Right hindlimb (tissue), 1 donor: ENCODE measurements around the gene CHST13.
"Not testable (repeated sequence)": the region's sequence is repeated elsewhere in the genome, so short reads cannot be mapped to it uniquely, and the experiment has no call there.

Experiments
- DNase-seq: peaks from one replicate; pipeline ENCODE4 v3.0.0-alpha.2; 2018

The CHST13 gene

DNA sequence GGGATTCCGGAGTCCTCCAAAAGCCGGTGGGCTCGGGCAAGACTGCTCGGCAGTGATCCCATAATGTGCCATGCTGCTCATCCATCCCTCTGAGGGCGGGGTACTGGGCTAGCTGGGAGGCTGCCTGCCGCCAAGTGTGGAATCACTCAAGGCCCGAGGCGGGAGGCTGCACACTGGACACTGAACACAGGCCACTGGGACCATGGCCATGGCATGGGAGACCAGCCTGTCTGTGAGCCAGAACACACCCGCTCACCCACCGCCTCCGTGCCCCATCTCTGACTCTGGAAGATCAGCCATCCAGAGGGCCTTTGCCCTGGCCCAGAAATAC lies 33.4 kb downstream of the CHST13 start:
- DNase-seq, result no peak

DNA sequence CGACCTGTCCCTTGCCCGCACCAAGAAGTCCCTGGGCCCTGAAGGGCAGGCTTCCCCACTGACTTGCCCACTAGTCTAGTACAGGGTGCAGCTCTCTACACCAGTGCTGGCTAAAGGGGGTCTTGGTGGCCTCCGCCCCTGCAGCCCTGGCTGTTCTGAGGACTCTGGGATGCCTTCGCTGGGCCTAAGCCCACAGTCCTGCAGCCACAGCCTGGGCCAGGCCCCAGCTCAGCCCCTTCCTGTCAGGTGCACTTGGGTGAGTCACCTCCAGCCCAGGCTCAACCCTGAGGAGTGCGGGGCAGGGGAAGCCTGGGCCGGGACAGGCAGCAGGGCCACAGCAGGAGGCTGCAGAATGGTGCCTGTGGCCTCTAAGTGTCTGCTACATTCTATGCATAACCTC lies 33.8 kb downstream of the CHST13 start:
- peak; percentile 10 for DNase-seq

DNA sequence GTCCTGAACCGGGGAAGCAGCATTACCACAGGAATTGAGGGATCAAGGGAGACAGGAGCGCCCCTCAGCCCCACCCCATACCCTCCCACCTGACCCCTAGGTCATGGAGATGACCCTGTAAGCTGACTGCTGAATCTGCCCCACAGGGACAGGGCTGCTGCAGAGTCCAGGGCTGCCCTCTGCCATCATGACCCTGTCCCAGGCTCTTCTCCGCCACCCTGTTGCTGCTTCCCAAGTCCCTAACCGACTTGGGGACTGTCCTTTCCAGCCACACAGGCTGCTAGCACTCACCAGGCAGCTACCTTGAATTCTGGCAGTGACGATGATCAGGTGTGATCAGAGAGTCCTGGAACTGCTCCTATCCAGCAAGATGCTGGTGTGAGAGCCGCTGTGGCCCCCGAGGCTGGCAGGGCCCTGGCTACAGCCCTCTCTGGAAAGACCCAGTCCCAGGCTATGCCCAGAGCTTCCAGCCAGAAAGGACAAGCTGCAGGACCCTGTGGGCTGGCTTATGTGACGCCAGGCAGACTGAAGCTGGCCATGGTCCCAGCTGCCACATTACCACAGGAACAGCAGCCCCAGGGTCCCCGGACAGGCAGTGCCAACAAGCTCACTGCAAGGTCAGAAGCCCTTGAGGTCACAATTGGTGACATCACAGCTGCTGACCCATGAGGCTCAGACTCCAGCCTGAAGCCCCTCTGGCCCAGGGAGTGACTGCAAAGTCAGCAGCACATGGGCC lies 34.5 kb downstream of the CHST13 start, which contains the start of gene C3orf22:
TSS of gene C3orf22 (minus strand) at position 597 of the 736 bp plus-strand sequence. CDS start 5,542 bp downstream, outside the sequence.
- DNase-seq, result peak; percentile 17

DNA sequence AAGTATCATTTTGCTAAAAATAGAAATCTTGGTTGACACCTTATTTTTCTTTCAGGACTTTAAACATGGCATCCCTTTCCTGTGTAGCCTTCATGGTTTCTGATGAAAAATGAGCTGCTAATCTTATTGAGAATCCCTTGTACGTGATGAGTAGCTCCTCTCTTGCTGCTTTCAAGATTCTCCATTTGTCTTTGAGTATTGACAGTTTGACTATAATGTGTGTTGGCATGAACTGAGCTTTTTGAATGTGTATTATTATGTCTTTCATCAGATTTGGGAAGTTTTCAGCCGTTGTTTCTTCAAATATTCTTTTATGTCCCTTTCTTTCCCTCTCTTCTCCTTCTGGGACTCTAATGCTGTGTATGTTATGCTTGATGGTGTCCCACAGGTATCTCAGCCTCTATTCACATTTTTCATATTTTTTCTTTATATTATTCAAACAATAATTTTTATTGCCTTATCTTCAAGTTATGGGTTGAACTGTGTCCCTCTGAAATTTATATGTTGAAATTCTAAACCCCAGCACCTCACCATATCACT lies 38.9 kb downstream of the CHST13 start:
- no peak for DNase-seq

DNA sequence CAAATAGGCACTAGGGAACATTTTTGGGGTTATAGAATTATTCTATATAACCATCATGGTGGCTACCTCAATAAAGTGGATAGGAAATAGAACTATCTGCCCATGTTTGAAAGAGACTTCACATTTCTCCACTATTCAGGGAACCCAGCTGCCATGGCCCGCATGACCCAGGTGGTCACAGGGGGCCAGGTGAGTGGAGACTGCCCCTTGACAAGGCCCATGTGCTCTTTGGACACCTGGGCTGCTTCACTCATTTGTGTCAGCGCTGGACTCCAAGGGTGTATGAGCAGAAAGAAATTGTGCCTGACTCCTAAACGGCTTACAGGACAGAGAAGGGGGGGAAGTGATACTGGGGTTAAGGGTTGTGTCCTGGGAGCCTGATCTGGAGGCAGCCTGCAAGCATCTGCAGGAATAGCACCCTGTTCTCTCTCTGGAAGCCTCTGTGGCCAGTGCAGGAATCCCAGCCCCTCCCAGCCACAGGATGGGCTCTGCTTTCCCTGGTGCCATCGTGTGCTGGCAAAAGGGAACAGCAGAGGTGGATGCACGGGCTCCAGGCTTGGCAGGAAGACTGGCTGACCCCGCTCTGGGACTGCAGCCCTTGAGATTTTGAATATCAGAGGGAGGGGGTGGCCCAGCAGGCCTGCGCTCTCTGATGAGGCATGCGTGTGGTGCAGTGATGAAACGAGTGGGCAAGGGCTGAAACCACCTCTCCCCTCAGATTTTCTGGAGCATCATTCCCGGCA lies 43.9 kb downstream of the CHST13 start:
- DNase-seq, result no peak

DNA sequence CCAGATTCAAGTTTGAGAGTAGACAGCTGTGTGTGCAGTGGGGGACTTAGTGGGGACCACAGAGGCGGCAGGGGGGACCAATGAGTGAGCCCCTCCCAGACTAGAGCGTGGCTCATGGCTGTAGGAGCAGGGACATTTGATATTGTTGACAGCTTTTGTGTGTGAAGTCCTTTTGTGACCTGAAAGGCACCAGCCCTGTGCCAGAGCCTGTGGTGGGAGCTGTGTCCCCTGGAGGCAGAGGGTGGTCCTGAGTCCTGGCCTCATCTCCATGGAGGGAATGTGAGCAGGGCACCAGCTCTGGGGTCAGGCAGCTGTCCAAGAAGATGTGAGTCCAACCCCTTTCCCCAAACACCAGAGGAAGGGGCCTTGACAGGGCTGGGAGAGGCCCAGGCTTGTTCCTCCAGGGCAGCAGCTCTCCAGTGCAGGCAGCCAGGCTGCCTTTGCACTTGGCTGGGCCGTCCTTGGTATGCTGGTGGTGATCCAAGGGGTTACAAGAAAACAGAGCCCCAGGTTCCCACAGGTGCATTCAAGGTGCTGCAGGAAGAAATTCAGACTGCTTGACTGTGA lies 44.9 kb downstream of the CHST13 start:
- no peak for DNase-seq

DNA sequence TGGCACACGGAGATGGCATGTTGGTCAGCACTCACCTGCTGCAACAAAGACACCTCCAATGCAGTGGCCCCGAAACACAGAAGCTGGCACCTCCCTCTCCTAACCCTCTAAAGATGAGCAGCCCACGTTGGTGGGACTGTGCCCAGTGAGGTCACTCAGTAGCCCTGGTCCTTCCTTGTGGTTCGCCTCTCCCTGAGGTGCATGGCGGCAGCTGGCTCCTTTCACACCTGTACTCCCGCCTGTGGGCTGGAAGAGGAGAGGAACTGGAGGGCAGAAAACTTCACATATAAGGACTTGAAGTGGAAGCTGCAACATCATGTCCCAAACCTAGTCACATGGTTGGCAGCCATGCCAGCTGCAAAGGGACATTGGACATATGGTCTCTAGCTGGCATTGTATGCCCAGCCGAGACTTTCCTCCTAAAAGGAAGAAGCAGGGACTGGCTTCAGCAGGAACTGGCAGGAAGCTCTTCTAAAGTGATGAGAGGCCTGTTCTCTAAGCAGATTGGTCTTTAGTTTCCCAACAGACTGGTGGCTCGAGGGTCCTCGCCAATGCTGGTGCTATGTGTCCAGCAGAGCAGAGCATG lies 45.5 kb downstream of the CHST13 start:
- no peak for DNase-seq

DNA sequence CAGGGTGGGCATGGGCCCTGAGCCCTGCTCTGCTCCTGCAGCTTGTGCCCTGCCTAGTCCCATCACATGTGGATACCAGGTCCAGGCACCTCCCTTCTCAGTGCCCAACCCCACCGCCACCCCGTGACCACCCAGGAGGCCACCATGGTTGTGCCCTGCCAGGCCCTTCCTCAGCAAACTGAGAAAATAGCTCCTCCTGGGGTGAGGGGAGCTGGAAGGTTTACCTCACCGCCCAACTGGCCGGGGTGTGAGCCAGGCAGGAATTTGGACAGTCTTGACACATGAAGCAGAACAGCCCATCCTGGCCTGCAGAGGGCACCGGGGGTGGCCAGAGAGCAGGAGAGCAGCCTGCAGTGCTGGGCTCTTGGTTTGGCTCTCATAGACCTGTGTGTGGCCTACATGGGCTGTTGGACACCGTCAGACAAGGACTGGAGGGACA lies 46.2 kb downstream of the CHST13 start:
- no peak for DNase-seq

DNA sequence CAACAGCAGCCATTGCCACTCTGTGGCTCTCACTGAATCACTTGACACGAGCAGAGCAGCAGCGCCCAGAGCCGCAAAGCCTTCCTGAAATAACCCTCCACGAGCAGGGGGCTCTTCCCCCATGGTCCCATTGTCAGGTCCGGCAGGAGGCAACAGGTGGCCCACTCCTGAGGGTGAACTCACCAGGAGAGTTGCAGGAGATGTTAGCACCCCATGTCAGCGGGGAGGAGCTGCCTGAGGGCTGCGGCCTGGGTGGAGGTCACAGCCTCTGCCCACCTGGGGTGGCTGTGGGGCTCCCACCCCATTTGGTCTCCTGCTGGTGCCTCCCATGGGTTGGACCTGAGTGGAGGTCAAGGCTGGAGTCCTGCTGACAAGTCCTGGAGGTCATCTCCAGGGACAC lies 47.1 kb downstream of the CHST13 start:
- DNase-seq, result no peak

DNA sequence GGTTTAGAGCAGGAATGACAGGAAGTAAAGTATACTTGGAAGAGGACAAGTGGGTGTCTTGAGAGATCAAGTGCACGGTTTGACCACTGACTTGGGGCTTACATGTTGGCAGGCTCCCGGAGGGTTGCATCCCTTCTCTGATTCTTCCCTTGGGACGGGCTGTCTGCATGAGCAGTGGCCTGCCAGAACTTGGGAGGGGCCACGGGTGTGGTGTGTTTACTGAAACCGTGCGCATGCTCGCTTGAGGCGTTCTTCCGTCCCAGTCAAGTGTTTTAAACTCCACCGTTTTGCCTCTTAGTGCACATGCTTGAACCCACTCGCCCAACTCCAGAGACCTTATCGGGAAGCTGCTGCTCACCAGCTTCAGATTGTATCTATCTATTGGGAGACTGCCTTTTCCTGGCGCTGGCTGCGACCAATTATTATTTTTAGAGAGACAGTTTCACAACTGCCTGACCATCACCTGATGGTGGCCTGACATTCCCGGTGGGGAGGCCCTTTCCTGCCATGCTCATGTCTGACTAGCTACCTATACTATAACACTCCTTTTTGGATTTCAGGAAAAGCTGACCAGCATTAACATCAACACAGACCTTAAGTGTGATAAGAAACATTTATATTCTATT lies 49.6 kb downstream of the CHST13 start:
- no peak for DNase-seq

DNA sequence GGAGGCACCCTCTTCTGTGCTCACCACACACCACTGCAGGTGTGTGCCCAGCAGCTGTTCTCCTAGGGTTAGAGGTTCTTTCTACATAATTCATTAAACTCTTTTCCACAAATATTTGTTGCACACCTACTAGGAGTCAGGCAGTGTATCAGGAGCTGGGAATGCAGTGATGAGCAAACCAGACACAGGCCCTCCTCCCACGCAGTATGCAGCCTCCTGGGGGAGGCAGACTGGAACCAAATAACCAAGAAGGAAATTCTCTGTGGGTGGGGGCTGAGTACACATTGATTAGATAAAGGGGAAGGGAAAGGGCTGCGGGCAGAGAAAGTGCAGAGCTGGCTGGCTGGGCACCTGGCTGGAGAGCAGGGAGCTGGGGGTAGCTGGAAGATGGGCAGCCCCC lies 53.3 kb downstream of the CHST13 start:
- DNase-seq, result no peak

DNA sequence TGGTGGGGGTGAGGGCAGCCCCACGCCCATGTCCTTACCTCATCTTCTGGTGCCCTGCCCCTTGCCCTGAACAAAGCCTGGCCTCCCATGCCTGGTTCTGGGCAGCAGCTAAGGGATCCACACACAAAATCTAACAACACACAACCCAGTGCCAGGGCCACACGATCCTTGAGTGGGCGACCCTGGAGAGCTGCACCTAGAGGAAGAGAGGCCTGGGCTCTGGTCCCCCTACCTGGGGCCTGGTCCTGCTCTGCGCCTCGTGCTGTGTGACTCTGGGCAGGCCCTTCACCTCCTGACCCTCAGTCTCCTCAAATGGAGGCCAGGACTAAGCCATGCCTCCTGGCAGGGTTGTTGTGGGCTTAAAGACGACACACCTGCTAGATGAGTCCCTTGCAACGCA lies 54.7 kb downstream of the CHST13 start:
- no peak for DNase-seq

DNA sequence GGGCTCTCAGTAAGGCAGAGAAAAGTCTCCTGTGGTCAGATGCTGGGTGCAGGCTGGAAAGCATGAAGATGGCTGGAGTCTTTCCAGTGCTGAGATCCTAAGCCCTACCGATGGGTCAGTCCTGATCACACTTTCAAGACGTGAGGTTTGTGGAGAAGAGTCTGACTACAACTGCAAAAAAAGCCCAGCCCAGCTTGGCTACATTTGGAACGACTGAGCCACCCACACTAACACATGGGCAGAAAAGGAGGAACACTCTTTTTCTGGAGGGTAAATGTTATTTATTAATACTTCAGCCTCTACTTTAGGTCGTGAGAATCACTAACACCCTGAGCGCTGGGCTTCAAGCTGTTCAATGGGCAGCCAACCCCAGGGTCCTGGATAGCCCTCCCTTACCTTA lies 56.8 kb downstream of the CHST13 start:
- no peak for DNase-seq

DNA sequence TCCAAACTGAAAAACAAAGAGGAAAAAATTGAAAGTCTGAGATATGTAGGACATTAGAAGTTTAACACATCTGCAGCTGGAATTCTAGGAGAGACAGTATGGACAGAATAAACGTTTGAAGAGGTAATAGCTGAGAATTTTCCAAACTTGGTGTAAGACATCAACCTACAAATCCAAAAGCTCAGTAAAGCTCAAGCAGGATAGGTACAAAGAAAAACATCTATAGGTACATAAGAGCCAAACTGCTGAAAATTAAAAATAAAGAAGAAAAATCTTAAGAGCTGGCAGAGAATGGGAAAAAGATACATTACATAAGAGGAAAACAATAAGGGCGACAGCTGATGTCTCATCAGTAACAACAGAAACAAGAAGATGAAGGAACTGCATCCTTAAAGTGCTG lies 57.6 kb downstream of the CHST13 start:
- no peak for DNase-seq

DNA sequence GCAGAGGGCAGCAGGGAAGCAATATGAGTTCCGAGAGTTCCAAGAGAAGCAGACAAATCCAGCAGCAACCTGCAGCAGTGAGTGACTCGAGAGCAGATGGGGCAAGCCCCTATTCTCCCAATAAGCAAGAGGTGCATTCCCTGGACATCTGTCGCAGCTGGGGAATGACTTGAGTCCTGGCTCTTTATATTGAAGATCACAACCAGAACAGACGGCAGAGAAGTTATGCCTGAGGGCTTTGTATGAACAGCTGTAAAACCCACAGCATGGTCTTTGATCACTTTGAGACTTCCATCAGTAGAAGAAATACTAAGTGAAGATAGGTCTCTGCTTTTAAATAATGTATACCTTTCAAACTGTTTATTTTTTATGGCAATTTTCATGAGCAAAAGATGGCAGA lies 58.4 kb downstream of the CHST13 start:
- no peak for DNase-seq

DNA sequence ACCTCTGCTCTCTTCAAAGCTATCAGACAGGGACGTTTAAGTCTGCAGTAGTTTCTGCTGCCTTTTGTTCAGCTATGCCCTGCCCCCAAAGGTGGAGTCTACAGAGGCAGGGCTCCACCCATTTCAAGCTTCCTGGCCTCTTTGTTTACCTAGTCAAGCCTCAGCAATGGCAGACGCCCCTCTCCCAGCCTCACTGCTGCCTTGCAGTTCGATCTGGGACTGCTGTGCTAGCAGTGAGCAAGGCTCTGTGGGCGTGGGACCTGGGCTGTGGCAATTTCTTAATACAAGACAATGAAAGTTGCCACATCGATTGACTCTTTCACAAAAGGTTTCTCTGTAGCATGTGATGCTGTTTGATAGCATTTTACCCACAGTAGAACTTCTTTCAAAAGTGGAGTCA lies 67.6 kb downstream of the CHST13 start:
- DNase-seq, result not testable (repeated sequence)
